ENCODE measurements around the gene PHF13. TPM values are rescaled to one million over a fixed set of nuclear protein-coding genes. Genes with fewer than 3 reads are reported as not detected.
"Not testable (repeated sequence)": the region's sequence is repeated elsewhere in the genome, so short reads cannot be mapped to it uniquely, and the experiment has no call there.

Gene PHF13
- total RNA-seq, 1 donor from 2014 or later, result 19.3 TPM

DNA sequence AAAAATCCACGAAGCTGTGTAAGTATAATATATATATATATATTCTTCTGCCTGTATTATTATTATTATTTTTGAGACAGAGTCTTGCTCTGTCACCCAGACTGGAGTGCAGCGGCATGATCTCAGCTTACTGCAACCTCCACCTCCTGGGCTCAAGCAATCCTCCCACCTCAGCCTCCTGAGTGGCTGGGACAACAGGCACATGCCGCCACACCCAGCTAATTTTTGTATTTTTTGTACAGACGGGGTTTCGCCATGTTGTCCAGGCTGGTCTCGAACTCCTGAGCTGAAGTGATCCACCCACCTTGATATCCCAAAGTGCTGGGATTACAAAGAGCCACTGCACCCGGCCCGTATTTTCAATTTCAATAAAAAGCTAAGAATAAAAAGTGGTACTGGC, 13.5 kb upstream of the PHF13 start:
- DNase-seq (ENCODE audit: low spot score); ATAC-seq; intact Hi-C loops (cut with DNase I): not testable (repeated sequence)

DNA sequence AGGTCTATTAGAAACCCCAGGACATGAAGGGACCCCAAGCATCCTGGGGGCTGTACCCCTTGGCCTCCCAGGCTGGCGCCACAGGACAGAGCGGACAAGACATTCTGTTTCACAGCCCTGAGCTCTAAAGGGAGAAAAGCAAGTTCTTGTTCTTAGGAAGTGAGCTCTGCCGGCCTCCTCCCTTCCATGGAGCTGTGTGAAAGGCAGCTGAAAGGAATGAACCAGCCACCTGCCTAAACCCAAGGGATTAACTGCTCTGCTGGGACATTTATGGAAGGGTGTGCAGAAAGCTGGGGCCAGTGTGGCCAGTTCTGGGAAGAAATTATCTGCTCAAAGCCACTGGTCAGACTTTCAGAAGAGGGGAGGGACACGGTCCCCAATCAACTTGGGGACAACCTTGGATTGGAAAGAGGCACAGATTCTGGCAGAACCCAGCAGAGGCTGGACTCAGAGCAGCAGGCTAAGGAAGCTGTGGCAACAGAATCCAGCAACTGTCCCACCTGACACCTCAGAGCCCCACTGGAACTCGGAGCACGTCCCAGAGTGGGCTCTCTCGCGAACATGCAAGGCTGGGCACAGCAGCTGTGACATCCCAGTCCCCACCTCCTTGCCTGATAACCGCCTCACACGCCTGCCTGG, 13.0 kb upstream of the PHF13 start:
- ATAC-seq (no peak), DNase-seq (ENCODE audit: low spot score) (no peak)
- intact Hi-C loops (cut with DNase I), result no loop called here

DNA sequence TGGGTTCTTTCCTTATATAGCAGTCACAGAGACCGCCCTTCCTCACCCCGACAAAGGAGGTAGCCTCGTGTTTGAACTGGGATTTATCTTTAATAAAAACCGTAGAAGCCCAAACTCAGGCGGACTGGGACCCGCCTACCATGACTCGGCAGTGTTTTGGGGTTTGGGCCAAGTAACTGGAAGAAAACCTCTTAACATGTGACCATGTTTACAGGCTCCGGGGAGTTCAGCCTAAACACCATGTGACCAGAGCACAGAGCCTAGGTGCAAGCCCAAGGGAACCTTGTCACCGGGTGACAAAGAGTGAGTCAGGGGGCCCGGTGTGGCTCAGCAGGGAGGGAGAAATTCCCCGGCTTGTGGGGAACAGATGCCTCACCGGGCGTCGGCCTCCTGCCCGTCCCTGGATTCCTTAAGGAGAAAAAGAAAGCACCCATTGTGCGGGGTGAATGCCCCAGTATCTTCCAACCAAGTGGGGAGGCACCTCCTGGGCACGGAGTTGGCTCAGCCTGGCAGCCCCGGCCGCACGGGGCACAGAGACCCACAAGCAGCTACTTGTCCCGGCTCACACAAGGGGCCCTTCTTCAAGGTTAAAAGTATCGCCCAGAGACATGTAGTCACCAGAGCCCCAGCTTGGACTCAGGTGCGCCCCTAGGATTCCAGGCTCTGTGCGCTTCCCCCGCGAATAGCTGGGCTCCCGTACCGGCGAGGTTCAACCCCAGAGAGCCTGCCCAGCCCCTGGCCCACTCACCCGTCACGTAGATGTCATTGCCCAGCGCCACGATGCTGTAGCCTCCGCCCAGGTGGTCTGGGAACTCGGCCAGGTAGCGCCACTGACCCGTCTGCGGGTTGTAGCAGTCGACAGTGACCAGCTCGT, 12.2 kb upstream of the PHF13 start:
- intact Hi-C loops (cut with DNase I), result no loop called here
- peak; percentile 73 for ATAC-seq
- peak; percentile 85 for DNase-seq (ENCODE audit: low spot score)

DNA sequence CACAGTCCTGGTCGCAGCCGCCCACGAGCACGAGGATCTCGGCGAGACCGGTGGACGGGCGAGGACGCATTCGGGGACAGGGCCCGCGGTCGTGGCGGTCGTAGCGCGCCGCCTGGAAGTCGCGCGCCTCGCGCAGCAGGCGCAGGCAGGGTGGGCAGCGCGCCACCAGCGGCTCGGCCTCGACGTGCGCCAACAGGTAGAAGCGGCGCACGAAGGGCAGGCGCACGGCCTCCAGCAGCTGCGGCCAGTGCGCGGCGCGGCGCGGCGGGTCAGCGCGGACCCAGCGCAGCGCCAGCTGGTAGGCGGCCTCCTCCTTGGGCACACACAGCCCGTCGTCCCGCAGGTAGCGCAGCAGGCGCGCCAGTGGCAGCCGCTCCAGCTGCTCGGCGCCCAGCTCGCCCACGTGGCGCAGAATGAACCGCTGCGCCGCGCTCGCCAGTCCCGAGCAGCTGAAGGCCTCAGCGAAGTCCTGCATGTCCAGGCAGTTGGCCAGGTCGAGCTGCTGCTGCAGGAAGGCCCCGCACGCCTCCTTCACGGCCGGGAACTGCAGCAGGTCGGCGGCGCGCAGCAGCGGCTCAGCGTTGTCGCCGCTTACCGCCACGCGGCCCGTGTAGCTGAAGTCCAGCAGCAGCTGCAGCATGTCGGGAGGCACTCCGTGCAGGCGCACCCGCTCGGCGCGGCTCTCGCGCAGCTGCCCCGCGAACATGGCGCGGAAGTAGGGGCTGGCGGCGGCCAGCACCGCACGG, 11.4 kb upstream of the PHF13 start:
- intact Hi-C loops (cut with DNase I), result no loop called here
- DNase-seq (ENCODE audit: low spot score) (peak; percentile 67), ATAC-seq (no peak)

DNA sequence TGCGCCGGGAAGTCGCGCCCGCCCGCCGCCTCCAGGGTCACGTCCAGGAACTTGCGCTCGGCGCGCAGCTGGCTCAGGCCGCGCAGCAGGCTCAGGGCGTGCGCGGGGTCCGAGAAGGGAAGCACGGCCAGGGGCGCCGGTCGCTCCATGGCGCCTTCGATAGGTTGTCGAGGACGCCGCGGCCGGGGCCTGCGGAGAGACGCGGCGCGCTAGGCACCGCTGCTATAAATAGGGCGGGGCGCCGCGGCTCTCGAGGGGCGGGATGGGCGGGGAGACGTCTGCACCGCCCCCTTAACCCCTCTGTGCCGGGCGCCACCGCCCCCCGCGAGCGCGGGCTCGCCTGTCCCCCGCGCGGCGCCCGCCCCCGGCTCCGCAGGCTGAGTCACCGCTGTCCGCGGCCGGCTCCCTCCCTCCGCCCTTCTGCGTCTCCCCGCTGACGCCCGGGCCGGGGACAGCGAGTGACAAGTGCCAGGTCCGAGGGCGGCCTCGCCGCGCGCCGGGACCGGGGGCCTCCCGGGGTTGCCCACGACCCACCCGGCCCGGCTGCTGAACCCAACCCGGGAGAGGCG, 10.8 kb upstream of the PHF13 start, which contains the start of gene KLHL21:
KLHL21 (minus strand) TSS at position 201 of the 569 bp plus-strand sequence; CDS start at position 149, 52 bp downstream.
- intact Hi-C loops (cut with DNase I), result no loop called here
- peak; percentile 94 for DNase-seq (ENCODE audit: low spot score)
- ATAC-seq, result peak; percentile 69

DNA sequence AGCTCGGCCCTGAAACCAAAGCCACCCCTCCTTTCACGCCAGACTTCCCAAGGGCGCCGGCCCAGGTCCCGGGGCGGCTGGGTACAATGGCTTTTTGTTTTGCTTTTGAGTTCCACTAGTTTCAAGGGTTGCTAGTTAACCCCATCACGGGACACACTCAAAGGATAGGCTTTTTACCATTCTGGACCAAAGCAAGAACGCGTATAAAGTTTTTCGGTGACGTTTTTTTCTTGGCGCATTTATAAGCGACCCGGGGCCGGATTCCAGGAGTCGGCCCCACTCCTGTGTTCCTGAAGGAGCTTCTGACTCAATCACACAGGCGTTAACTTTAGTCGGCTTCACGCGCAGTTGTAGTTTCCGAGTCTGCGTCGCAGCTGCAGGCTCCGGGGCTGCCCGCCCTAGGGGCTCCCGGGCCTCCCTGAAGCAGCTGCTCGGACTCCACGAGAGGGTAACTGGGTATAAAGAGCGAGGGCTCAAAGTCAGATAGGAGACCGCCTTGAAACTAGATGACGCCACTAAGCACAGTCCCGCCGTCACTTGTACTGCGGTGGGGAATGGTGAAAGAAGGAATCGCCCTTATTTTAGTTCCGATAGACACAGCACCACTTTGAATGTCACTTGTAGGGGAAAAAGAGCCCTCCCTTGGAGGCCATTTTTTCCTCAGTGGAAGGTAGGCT, 10.2 kb upstream of the PHF13 start:
- ATAC-seq (peak; percentile 59), DNase-seq (ENCODE audit: low spot score) (peak; percentile 81)
- intact Hi-C loops (cut with DNase I), result no loop called here

DNA sequence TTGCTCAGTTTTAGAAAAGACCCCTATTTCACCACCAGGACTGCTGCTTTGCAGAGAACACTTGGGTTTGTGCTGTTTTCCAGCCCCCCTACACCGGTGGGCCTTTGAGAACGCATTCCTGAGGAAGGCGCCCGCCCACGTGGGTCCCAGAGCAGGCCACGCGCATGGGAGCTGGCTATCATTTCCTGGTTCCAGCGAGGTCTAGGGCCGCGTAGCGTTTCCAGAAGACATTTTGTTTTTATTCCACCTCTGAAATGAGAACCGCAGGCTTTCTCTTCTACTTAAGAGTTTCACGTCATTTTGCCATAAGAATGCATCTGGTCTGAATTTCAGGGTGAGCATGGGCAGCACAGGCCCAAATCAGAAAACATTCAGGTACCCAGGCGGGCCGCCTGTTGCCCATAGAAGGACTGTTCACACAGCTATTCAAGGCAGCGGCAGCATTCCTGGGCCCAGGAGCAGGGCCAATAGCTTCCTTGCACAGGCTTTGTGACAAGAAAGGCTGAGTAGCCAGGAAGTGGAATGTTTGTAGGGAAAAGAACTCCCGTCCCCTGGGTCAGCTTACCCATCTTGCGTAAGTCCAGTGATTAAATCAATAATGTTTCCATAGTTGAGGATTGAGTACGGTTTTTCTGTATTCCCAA, 9.5 kb upstream of the PHF13 start:
- DNase-seq (ENCODE audit: low spot score) (peak; percentile 85), ATAC-seq (peak; percentile 66)
- intact Hi-C loops (cut with DNase I), result no loop called here

DNA sequence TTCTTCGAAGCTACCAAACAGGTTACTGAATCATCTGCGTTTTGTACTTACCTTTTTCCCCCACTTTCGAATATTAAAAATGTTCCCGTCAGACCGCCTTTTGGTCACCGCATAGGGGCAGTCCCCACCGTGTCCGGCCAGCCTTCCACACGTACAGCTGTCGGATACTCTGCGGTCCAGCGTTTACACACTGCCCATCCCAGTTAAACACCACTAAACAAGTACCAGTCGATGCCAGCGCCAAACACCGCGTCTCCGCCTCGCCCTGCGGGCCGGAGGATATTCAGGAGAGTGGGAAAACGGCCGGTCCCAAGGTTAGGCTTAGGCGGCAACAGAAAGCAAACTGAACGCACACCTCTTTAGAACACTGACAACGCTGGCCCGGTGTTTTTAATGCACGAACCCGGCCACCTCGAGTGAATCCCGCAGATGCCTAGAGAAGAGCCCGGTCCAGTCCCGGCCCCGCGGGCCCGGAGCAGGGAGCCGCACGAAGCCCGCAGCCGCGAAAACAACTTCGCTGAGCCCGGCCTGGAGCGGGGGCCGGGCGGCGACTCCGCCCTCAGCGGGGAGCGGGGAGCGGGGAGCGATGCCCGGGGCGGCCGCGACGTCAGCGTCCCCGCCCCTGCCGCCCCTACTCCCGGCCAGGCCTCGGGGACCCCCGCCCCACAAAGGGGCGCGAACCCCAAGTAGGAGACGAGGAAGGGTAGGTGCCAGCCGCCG, 730 bp upstream of the PHF13 start:
- DNase-seq (ENCODE audit: low spot score) (peak; percentile 75), ATAC-seq (peak; percentile 62)
- intact Hi-C loops (cut with DNase I), result no loop called here

DNA sequence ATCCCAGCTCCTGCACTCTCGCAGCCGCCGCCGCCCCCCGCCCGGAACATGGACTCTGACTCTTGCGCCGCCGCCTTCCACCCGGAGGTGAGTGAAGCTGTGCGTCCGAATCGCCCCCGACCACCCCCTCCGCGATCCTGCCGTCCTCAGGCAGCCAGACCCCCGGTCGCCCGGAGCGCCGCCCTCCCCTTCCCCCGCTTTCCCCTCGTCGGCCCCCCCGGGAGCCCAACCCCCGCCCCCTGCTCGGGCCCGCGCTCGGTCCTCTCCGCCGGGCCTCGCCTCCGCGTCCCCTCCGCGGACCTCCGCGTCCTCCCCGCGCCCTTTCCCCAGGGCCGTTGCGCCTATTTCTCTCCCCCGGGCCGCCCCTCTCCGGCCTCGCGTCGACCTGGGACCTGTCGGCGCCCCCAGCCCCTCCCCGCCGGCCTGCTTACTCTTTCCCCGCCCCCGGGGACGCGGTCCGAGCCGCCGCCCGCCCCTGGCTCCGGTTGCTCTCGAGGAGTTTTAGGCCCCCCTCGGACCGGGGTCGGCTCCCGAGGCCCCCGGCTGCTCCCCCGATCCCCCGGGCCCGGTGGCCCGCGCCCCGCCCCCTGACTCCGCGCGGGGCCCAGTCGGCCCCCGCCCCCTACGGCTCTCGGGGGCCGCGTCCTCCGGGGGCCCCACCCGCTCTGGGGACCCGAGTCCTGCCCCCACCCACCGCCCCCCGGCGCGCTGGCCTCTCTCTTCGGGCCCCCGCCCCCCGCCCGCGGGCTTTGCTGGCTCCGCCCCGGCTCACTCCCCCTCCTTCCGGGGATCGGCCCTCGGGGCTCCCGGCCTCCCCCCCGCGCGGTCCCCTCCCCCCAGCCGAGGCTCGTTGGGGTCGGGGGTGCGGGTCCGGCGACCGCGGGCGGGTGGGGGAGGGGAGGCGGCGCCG, 743 bp downstream of the PHF13 start:
- ATAC-seq (no peak), DNase-seq (ENCODE audit: low spot score) (peak; percentile 84)
- intact Hi-C loops (cut with DNase I), result no loop called here

DNA sequence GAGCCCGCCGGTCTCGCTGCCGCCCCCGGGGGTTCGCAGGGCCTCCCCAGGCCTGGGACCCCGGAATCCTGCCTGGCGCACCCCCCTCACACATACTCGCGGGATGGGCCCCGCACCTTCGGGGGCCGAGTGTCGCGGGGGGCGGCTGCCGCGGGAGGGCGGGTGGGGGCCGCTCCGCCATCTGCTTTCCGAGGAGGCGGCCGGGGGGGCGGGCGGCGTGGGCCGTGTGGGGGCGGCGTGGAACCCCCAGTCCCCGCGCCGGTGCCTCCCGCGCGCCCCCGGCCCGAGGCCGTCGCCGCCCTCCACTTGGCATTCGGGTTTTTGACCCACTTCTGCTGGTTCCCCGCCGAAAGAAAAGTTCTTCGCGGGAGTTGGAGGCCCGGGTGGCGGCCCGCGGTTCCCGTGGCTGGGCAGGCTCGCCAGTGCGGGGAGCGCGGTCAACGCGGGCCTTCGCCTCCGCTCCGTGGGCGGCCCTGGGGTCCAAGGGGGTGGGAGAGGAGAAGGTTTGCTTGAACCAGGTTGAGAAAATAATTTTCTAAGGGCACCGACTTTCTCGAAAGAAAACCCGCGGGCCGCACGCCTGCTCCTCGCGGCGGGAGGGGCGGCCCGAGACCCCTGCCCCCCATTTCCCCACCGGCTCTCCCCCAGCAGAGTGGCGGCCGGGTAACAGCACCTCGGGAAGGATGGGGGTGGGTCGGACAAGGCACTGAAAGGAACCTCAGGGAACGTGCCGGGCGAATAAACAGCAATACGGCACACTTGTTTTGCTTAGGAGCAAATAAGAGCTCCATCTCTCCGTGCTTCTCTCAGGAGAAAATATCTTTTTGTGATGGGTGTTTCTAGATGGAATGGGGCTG, 1.6 kb downstream of the PHF13 start:
- no peak for ATAC-seq
- intact Hi-C loops (cut with DNase I), result no loop called here
- DNase-seq (ENCODE audit: low spot score), result peak; percentile 70

DNA sequence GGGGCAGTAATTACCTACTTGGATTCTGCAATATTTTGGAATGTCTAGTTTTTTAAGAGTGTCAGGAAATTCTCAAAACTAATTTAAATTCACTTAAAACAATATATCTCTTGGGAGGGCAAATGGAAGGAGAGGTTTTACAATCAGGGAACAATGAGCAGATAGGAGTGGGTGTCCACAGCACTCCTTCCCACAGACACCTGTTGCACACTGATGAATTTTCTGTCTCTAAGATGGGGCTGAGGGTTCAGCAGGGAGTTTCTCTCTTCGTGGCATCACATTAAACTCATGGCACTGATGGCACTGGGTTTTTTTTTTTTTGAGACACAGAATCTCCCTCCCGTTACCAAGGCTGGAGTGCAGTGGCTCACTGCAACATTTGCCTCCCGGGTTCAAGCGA, 5.5 kb downstream of the PHF13 start:
- ATAC-seq (no peak), DNase-seq (ENCODE audit: low spot score) (no peak)
- intact Hi-C loops (cut with DNase I), result no loop called here

DNA sequence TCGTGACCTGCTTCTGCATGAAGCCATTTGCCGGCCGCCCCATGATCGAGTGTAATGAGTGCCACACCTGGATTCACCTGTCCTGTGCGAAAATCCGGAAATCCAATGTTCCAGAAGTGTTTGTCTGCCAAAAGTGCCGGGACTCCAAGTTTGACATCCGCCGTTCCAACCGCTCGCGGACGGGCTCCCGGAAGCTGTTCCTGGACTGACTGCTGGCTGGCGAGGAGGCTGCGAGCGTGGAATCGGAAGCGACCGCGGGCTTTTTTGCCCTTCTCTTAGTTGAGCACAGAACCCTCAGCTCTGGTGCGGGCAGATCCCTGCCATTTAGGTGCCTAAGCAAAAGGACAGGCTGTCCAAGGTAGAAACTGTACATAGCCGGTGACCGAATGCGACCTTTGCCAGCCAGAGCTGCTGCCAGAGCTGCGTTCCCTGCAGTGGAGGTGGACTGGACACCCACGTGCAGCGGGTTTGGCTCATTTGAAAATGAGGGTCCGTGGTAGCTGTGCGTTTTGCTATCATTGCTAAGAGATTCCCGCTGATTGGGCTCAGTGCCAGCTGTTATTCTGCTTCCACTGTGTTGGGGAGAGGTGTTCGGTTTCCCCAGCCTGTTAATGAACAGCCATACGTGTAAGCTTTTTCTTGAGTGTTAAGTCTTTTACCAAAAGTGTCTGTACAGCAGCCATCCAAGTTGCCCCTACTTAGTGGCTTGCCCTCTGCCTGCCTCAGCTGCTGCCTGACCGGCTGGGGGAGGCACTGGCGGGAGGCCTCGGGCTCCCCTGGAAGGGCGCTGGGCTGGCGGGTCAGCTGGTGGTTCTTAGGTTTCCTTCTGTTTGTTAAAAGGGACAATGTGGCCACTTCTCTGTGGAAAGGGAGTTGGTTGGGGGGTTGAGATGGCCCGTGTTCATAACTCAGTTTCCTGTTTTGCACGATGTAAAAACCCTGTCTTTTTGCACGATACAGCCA, 8.2 kb downstream of the PHF13 start:
- intact Hi-C loops (cut with DNase I), result no loop called here
- no peak for DNase-seq (ENCODE audit: low spot score)
- no peak for ATAC-seq

DNA sequence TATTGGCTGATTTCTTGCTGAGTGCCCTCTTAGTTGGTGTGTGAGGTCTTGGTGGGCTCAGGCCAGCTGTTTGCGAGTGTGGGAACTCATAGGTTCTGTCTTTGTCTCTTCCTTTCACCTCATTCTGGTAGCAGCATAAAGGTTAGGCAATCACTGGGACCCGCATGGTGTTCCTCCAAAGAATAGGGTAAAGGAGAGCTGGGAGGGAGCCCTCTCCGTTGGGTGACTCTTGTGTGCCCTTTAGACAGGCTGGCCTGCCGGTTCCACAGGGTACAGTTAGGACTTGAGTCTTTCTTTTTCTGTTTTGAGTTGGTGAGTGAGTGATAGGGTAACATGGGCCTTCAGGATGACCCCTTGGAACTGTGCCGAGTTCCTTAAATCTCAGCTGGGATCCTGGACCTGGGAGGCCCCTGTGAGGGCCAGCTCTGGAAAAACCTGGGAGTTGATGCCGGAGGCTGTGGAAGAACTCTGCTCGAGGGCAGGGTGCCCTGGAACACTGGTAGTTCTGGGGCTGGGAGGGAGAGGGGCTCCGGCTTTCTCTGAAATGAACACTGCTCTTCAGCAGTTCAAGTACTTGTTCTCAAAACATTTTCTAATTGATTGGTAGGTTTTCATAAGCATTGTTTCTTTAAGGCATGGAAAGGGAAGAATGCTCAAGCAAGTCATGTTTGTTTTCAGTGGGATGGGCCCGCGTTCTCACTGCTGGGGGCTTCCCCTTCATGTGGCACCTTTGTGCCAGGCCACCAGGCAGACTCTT, 9.0 kb downstream of the PHF13 start:
- ATAC-seq (no peak), DNase-seq (ENCODE audit: low spot score) (no peak)
- intact Hi-C loops (cut with DNase I), result no loop called here
